ENCODE measurements around the gene C11orf65.
A peak's percentile ranks its signal among the peaks of the same experiment; 100 is the strongest.

GRCh38 chr11:108498046-108498815 lies 30.9 kb upstream of the C11orf65 start, which contains the start of gene POGLUT3:
- TF ChIP-seq POLR2AphosphoS5 (IDR thresholded peaks at IDR 0.05; ENCODE audit: low read depth, low read length) (peak; percentile 46; the same call in 1 of the 2 replicates), POLR2A (IDR thresholded peaks at IDR 0.05; ENCODE audit: low read depth, low read length) (peak; percentile 41; the same call in 1 of the 2 replicates), TAF1 (IDR thresholded peaks at IDR 0.05; ENCODE audit: borderline replicate concordance, low read depth, low read length) (no peak)

Measured in GM12892 (cell line).